Measurements from ENCODE around the gene HBA2. TPM values are rescaled to one million over a fixed set of nuclear protein-coding genes. Genes with fewer than 3 reads are reported as not detected.
A peak's percentile ranks its signal among the peaks of the same experiment; 100 is the strongest.
"Not testable (repeated sequence)": the region's sequence is repeated elsewhere in the genome, so short reads cannot be mapped to it uniquely, and the experiment has no call there.

Gene HBA2
- total RNA-seq, 1 experiment from 2014 or later = not detected

GRCh38 chr16:149024-149660, 23.5 kb upstream of the HBA2 start:
- no peaks in the 10 kb centered on the region for H3K36me3 ChIP-seq (replicated peaks; ENCODE audit: control insufficient read depth, insufficient read depth, low read length)
- DNase-seq = no peak
- peaks cover 19% of the 10 kb centered on the region for H3K27me3 ChIP-seq (ENCODE audit: control insufficient read depth, insufficient read depth, low read length)
- H3K4me3 ChIP-seq (ENCODE audit: insufficient read depth, low read depth, low read length) = no peak overlapping the region

GRCh38 chr16:152141-153128, 20.2 kb upstream of the HBA2 start, which contains the start of gene HBZ:
Gene HBZ (plus strand): TSS chr16:152644. CDS start chr16:152910, 266 bp downstream.
- Histone ChIP-seq H3K4me3 (ENCODE audit: insufficient read depth, low read depth, low read length) (no peak within 1 kb of the TSS), H3K27me3 (ENCODE audit: control insufficient read depth, insufficient read depth, low read length) (peaks cover 41% of the 10 kb centered on the region), H3K36me3 (replicated peaks; ENCODE audit: control insufficient read depth, insufficient read depth, low read length) (no peaks in the 10 kb centered on the region)
- DNase-seq = no peak

GRCh38 chr16:153129-153521, 19.6 kb upstream of the HBA2 start:
- H3K36me3 ChIP-seq (replicated peaks; ENCODE audit: control insufficient read depth, insufficient read depth, low read length); H3K4me3 ChIP-seq (ENCODE audit: insufficient read depth, low read depth, low read length); DNase-seq: not testable (repeated sequence)
- H3K27me3 ChIP-seq (ENCODE audit: control insufficient read depth, insufficient read depth, low read length) = peaks cover 44% of the 10 kb centered on the region

DNA sequence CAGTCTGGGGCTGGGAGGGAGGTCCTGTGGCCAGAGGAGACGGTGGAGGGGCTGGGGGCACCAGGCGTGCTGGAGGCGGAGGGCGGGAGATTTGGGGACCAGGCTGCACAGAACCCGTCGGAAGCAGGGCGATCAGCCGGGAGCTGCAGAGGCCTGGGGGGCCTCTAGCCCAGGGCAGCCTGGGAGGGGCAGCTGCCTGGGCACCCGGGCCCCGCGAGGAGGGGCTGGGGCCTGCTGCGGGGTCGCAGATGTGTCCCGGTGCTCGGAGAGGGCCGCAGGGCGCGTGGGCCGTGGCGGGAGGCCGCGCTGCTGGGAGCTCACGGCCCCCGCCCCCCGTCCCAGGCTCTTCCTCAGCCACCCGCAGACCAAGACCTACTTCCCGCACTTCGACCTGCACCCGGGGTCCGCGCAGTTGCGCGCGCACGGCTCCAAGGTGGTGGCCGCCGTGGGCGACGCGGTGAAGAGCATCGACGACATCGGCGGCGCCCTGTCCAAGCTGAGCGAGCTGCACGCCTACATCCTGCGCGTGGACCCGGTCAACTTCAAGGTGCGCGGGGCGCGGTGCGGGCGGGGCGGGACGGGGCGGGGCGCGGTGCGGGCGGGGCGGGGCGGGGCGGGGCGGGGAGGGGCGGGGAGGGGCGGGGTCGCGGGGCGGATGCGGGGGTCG, 19.0 kb upstream of the HBA2 start:
- not testable (repeated sequence) for DNase-seq; H3K4me3 ChIP-seq (ENCODE audit: insufficient read depth, low read depth, low read length)
- H3K27me3 ChIP-seq (ENCODE audit: control insufficient read depth, insufficient read depth, low read length) = peaks cover 42% of the 10 kb centered on the region

DNA sequence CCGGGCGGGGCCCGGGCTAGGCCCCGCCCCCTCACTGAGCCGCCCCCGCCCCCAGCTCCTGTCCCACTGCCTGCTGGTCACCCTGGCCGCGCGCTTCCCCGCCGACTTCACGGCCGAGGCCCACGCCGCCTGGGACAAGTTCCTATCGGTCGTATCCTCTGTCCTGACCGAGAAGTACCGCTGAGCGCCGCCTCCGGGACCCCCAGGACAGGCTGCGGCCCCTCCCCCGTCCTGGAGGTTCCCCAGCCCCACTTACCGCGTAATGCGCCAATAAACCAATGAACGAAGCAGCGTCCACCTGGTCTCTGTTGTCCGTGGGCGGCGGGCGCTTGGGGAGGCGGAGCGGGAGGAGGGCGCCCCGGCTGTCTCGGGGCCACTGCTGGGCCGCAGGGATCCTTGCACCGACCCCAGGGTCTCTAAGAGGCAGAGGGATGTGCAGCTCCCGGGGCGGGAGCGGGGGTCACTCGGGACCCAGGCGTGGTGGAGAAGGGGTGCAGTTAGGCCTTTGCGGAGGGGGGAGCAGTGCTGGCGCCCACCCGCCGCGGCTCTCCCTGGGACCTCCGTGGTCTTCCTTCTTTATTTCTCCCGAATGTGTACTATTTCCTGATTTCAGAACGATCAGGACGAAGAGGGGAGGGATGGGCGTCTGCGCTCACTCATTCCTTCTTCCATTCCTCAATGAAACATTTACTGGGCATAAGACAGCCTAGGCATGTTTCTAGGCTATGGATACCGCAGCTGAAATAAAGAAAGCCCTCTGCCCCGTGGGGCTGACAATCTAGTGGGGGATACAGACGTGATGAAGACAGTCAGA, 18.3 kb upstream of the HBA2 start:
- H3K36me3 ChIP-seq (replicated peaks; ENCODE audit: control insufficient read depth, insufficient read depth, low read length) = no peaks in the 10 kb centered on the region
- DNase-seq = peak; percentile 91
- H3K4me3 ChIP-seq (ENCODE audit: insufficient read depth, low read depth, low read length) = peak overlapping the region; percentile 51
- H3K27me3 ChIP-seq (ENCODE audit: control insufficient read depth, insufficient read depth, low read length) = peaks cover 37% of the 10 kb centered on the region

More for the DNA sequence above, 19.0 kb upstream of the HBA2 start:
- not testable (repeated sequence) for H3K36me3 ChIP-seq (replicated peaks; ENCODE audit: control insufficient read depth, insufficient read depth, low read length)

DNA sequence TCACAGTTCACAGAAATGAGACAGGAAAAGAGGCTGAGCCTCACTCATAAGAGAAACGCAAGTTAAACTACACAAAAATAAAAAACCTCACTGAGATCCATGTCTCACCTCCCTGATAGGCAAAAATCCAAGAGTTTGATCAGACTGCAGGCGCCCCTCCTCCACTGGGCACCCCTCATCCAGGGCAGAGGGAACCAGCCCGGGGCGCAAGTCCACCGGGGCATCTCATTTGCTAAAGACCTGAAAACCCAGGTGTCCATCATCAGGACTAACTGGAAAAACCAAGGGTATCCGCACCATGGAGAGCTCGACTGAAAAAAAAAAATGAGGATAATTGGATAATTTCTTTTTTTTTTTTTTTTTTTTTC, 17.7 kb upstream of the HBA2 start:
- Histone ChIP-seq H3K27me3 (ENCODE audit: control insufficient read depth, insufficient read depth, low read length) (peaks cover 39% of the 10 kb centered on the region), H3K36me3 (replicated peaks; ENCODE audit: control insufficient read depth, insufficient read depth, low read length) (no peaks in the 10 kb centered on the region), H3K4me3 (ENCODE audit: insufficient read depth, low read depth, low read length) (no peak overlapping the region)
- DNase-seq = peak; percentile 48

GRCh38 chr16:159136-159849, 13.4 kb upstream of the HBA2 start:
- Histone ChIP-seq H3K27me3 (ENCODE audit: control insufficient read depth, insufficient read depth, low read length) (peaks cover 34% of the 10 kb centered on the region), H3K4me3 (ENCODE audit: insufficient read depth, low read depth, low read length) (no peak overlapping the region), H3K36me3 (replicated peaks; ENCODE audit: control insufficient read depth, insufficient read depth, low read length) (no peaks in the 10 kb centered on the region)
- peak; percentile 52 for DNase-seq

DNA sequence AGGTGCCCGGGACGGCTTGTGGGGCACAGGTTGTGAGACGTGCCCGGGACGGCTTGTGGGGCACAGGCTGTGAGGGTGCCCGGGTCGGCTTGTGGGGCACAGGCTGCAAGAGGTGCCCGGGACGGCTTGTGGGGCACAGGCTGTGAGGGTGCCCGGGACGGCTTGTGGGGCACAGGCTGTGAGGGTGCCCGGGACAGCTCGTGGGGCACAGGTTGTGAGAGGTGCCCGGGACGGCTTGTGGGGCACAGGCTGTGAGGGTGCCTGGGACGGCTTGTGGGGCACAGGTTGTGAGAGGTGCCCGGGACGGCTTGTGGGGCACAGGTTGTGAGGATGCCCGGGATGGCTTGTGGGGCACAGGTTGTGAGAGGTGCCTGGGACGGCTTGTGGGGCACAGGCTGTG, 12.4 kb upstream of the HBA2 start:
- not testable (repeated sequence) for H3K36me3 ChIP-seq (replicated peaks; ENCODE audit: control insufficient read depth, insufficient read depth, low read length); DNase-seq; H3K4me3 ChIP-seq (ENCODE audit: insufficient read depth, low read depth, low read length)
- H3K27me3 ChIP-seq (ENCODE audit: control insufficient read depth, insufficient read depth, low read length) = peaks cover 29% of the 10 kb centered on the region

GRCh38 chr16:160691-161190, 11.9 kb upstream of the HBA2 start:
- no peak for DNase-seq
- H3K27me3 ChIP-seq (ENCODE audit: control insufficient read depth, insufficient read depth, low read length) = peaks cover 31% of the 10 kb centered on the region
- no peak overlapping the region for H3K4me3 ChIP-seq (ENCODE audit: insufficient read depth, low read depth, low read length)
- no peaks in the 10 kb centered on the region for H3K36me3 ChIP-seq (replicated peaks; ENCODE audit: control insufficient read depth, insufficient read depth, low read length)

DNA sequence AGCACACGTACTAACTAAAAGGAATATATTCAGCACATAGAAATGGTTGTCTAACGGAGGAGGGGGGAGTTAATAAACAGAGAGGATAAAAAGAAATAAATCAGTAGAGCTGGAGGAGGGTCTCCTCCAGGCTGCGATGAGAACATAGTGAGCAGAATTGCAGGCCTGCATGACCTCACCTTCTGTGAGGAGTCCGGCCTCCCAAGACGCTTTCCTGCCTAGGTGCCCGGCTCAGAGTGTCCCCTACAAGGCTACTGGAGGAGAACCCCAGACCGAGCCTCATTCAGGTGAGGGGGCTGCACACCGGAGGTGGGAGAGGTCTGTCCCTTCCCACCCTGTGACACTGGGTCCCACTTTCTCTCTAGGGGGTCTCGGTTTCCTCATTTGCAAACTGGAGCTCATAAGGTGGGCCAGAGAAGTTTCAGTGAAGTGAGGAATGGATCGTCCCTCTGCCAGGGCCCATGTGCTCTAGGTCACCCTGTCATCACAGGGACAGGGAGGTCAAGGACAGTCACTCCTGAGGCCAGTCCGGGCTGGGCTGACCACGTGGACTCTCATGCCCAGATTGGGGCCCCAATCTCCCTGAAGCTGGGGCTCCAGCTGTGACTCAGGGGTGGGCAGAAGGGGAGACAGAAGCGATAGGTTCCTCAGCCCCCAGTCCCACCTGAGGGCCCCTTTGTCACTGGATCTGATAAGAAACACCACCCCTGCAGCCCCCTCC, 10.2 kb upstream of the HBA2 start:
- Histone ChIP-seq H3K36me3 (replicated peaks; ENCODE audit: control insufficient read depth, insufficient read depth, low read length) (no peaks in the 10 kb centered on the region), H3K4me3 (ENCODE audit: insufficient read depth, low read depth, low read length) (no peak overlapping the region), H3K27me3 (ENCODE audit: control insufficient read depth, insufficient read depth, low read length) (peaks cover 39% of the 10 kb centered on the region)
- DNase-seq = peak; percentile 33

- not testable (repeated sequence) for DNase-seq; H3K4me3 ChIP-seq (ENCODE audit: insufficient read depth, low read depth, low read length); H3K36me3 ChIP-seq (replicated peaks; ENCODE audit: control insufficient read depth, insufficient read depth, low read length)
- H3K27me3 ChIP-seq (ENCODE audit: control insufficient read depth, insufficient read depth, low read length) = peaks cover 43% of the 10 kb centered on the region
These were observed 9.5 kb upstream of the HBA2 start for GRCh38 chr16:163139-163538.

- H3K27me3 ChIP-seq (ENCODE audit: control insufficient read depth, insufficient read depth, low read length) = peaks cover 49% of the 10 kb centered on the region
- DNase-seq; H3K36me3 ChIP-seq (replicated peaks; ENCODE audit: control insufficient read depth, insufficient read depth, low read length); H3K4me3 ChIP-seq (ENCODE audit: insufficient read depth, low read depth, low read length): not testable (repeated sequence)
These were observed 9.0 kb upstream of the HBA2 start for GRCh38 chr16:163696-164095.

Measured in H7 (cell line).